K562 (cell line): ENCODE measurements around the gene BCR. TPM values are rescaled to one million over a fixed set of nuclear protein-coding genes. Genes with fewer than 3 reads are reported as not detected.

Source experiments
- ATAC-seq: fragments of 200-7000 bp; cut with Tn5 transposase; 3 replicates; pipeline ENCODE4 v1.9.1; 2020; ENCODE audit warnings: moderate library complexity
- BruUV-seq: library from RNA; stranded (reverse); fragments of 400-500 nt; replicated peaks from 2 replicates; lab custom pipeline; 2021; lab: Mats Ljungman, UMichigan
- CTCF ChIA-PET: fragments of 300-600 bp; formaldehyde crosslinking; extraction: SDS; loops from one replicate; lab custom pipeline; 2021; ENCODE audit warnings: low intra/inter-chr PET ratio; lab: Yijun Ruan, JAX
- POLR2A ChIA-PET: fragments of 300-600, 350-650 bp; sonication (Branson Sonifier 250); formaldehyde crosslinking; extraction: SDS; loops from one replicate; lab custom pipeline; 2021; ENCODE audit warnings: antibody characterized with exemption, inconsistent platforms; lab: Yijun Ruan, JAX
- DNase-seq, 4 experiments: peaks; one replicate each; pipeline versions ENCODE4 v3.0.0 to v3.0.0-alpha.2; 2011 to 2018; ENCODE audit warnings: low spot score in 3 of 4, mixed read lengths in 3 of 4; ENCODE audit errors: extremely low read depth in 1 of 4
- FAIRE-seq: peaks from 2 replicates; lab custom pipeline; 2011; peaks lifted over from hg19 to GRCh38; lab: Jason Lieb, UNC
- H2AFZ ChIP-seq: 2 replicates; pipeline ENCODE4 v1.6.0; 2011; ENCODE audit warnings: low read depth, low read length, control low read depth, inconsistent platforms
- H3K27ac ChIP-seq: fragments of 200-600 bp; 3 replicates; pipeline ENCODE4 v1.8.0; 2011; ENCODE audit warnings: low read depth, mild to moderate bottlenecking, control low read depth, inconsistent platforms, low read length, moderate library complexity, mixed read lengths; ENCODE audit errors: extremely low read depth
- H3K27me3 ChIP-seq, 2 experiments: fragments of 300-600 bp in 1 of 2; 2 replicates in 1 of 2; 3 replicates in 1 of 2; pipeline versions ENCODE4 v1.6.0 to v1.8.0; 2011; ENCODE audit warnings: inconsistent platforms in 2 of 2, low read length in 2 of 2, mild to moderate bottlenecking in 1 of 2, mixed read lengths in 1 of 2, moderate library complexity in 1 of 2; ENCODE audit not compliant: control insufficient read depth in 2 of 2, insufficient read depth in 2 of 2
- H3K36me3 ChIP-seq: fragments of 300-600 bp; 3 replicates; pipeline ENCODE4 v1.8.0; 2011; ENCODE audit warnings: mild to moderate bottlenecking, low read length, inconsistent platforms; ENCODE audit not compliant: control insufficient read depth, insufficient read depth
- H3K4me1 ChIP-seq, 2 experiments: fragments of 200-600 bp in 1 of 2; replicated peaks in 1 of 2; 2 replicates in 1 of 2; 3 replicates in 1 of 2; pipeline versions ENCODE4 v1.5.1 to v1.8.0; 2011; ENCODE audit warnings: inconsistent platforms in 2 of 2, low read length in 2 of 2, mild to moderate bottlenecking in 1 of 2, mixed read lengths in 1 of 2, moderate library complexity in 1 of 2; ENCODE audit not compliant: control insufficient read depth in 2 of 2, insufficient read depth in 2 of 2
- H3K4me2 ChIP-seq: 2 replicates; pipeline ENCODE4 v1.6.1; 2011; ENCODE audit warnings: low read length, control low read depth, inconsistent platforms, mixed read lengths; ENCODE audit not compliant: insufficient read depth
- H3K4me3 ChIP-seq: fragments of 200-600 bp; sonication (generic), shearing (Covaris generic); 2 replicates; pipeline ENCODE4 v1.5.1; 2016; ENCODE audit warnings: control low read depth, inconsistent platforms
- H3K79me2 ChIP-seq: fragments of 200-600 bp; 3 replicates; pipeline ENCODE4 v1.8.0; 2011; ENCODE audit warnings: low read length, inconsistent platforms; ENCODE audit not compliant: control insufficient read depth, insufficient read depth
- H3K9ac ChIP-seq, 2 experiments: 2 replicates each; pipeline versions ENCODE4 v1.6.0 to v1.6.1; 2011; ENCODE audit warnings: low read depth in 2 of 2, low read length in 2 of 2, control low read depth in 1 of 2, inconsistent platforms in 1 of 2, mild to moderate bottlenecking in 1 of 2, mixed read lengths in 1 of 2; ENCODE audit not compliant: insufficient read depth in 1 of 2
- H3K9me1 ChIP-seq: one replicate; pipeline ENCODE4 v1.6.0; 2011; ENCODE audit warnings: inconsistent platforms, mild to moderate bottlenecking, low read length, moderate library complexity; ENCODE audit not compliant: control insufficient read depth, insufficient read depth
- H3K9me3 ChIP-seq: replicated peaks from 2 replicates; pipeline ENCODE4 v1.5.1; 2011; ENCODE audit warnings: low read depth, low read length, inconsistent platforms; ENCODE audit not compliant: control insufficient read depth, insufficient read depth
- H4K20me1 ChIP-seq: replicated peaks from 2 replicates; pipeline ENCODE4 v1.6.1; 2011; ENCODE audit warnings: low read length, inconsistent platforms, mixed read lengths; ENCODE audit not compliant: control insufficient read depth, insufficient read depth
- ZNF41 ChIP-seq: fragments of 250-450 bp; sonication (Bioruptor Pico); conservative IDR thresholded peaks from 2 replicates; pipeline ENCODE4 v1.4.0; 2020; ENCODE audit warnings: mild to moderate bottlenecking
- WGBS: fragments of 100-300 bp; shearing (Covaris generic); methylation state at CpG from one replicate; pipeline ENCODE4 v1.1.6; 2016; ENCODE audit warnings: low coverage, mixed read lengths; ENCODE audit not compliant: insufficient coverage; ENCODE audit errors: missing lambda C conversion rate; 5-methylcytosine and 5-hydroxymethylcytosine counted together
- in situ Hi-C: fragments of 300-500 bp; cut with MboI; formaldehyde crosslinking; loops from 4 replicates; pipeline ENCODE4 v1.15.0; 2018; ENCODE audit warnings: inconsistent platforms, mixed read lengths
- intact Hi-C: fragments of 100-400 bp; cut with micrococcal nuclease; formaldehyde crosslinking; loops from 2 replicates; pipeline ENCODE4 v1.14.2; 2022
- polyA plus RNA-seq, 8 experiments: library from polyadenylated mRNA; depleted of rRNA in 4 of 8; stranded (reverse) in 5 of 8; unstranded in 3 of 8; fragments of >200 nt; fragmentation: Nextera tagmentation in 2 of 8; fragmentation: Illumina TruSeq in 1 of 8; extraction: Ambion mirVana in 2 of 8; extraction: Trizol in 1 of 8; gene quantifications; 2 replicates each; pipeline versions ENCODE4 v1.2.1 to v1.2.3, GENCODE V29; 2011 to 2014; ENCODE audit warnings: inconsistent platforms in 1 of 8, missing spikeins in 1 of 8
- total RNA-seq, 7 experiments: library from RNA; depleted of rRNA in 6 of 7; stranded (reverse); fragments of >200 nt in 6 of 7; fragmentation: Illumina TruSeq in 2 of 7; extraction: Trizol in 2 of 7; gene quantifications; 2 replicates each; pipeline versions ENCODE4 v1.2.1 to v1.2.3, GENCODE V29; 2011 to 2021; ENCODE audit warnings: low replicate concordance in 1 of 7
- TF ChIP-seq, protein P1 (sequence below): sonication (generic); formaldehyde crosslinking; IDR thresholded peaks from 2 replicates; pipeline ENCODE4 v1.8.1; 2023; ENCODE audit warnings: mild to moderate bottlenecking, missing genetic modification reagents, moderate library complexity

The BCR gene
- total and polyA plus RNA-seq, 9 of the 15 experiments (the other 6 are each of a cell fraction or from before 2014, with no cell fraction given): 0.41 to 150 (median 45.6) TPM

DNA sequence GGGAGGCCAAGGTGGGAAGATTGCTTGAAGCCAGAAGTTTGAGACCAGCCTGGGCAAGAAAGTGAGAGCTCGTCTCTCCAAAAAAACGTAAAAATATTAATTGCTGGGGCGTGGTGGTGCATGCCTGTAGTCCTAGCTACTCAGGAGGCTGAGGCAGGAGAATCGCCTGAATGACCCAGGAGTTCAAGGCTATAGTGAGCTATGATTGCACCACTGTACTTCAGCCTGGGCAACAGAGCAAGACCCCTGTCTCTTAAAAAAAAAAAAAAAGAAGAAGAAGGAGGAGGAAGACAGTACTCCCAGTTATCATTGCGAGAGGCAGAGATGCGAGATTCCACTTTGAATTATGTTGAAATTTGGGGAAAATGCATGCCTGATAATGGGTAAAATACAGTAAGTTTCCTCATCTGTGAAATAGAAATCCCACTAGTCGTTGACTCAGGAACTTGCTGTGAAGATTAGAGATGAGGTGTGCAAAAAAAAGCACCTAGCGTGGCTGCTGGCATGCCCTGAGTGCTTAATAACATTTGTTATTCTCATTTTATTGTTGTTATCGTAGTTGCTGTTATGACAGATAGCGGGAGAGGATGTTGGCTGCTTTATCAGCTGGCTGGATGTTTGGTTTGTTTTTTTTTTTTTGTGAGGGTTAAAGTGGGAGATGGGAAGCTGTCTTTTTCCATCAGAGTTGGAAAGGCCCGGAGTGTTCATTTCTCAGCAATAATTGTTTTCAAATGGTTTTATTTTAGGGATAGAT lies 33.4 kb downstream of the BCR start:
- Histone ChIP-seq H3K9me1 (peaks cover 40% of the 10 kb centered on the region), H3K79me2 (peaks cover 88% of the 10 kb centered on the region), H3K9ac (peak overlapping the region in 1 of 2 experiments; percentile 57; a peak in 2 of 4 replicates), H3K4me3 (no peak overlapping the region), H3K36me3 (peaks cover 13% of the 10 kb centered on the region; the same call in 2 of the 3 replicates), H4K20me1 (peaks cover 80% of the 10 kb centered on the region), H2AFZ (no peak overlapping the region), H3K27ac (no peak overlapping the region), H3K27me3 (no peaks in the 10 kb centered on the region), H3K4me2 (no peak overlapping the region; the same call in 1 of the 2 replicates), H3K4me1 (peaks cover 32 to 35% of the 10 kb centered on the region in 2 experiments), H3K9me3 (no peaks in the 10 kb centered on the region)
- ATAC-seq: no peak
- TF ChIP-seq, protein P1, sequence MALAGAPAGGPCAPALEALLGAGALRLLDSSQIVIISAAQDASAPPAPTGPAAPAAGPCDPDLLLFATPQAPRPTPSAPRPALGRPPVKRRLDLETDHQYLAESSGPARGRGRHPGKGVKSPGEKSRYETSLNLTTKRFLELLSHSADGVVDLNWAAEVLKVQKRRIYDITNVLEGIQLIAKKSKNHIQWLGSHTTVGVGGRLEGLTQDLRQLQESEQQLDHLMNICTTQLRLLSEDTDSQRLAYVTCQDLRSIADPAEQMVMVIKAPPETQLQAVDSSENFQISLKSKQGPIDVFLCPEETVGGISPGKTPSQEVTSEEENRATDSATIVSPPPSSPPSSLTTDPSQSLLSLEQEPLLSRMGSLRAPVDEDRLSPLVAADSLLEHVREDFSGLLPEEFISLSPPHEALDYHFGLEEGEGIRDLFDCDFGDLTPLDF (CRISPR knock-in tag): 0 out of 2 replicates have a peak, but pooled peaks have one; percentile 13
- no peak for TF ChIP-seq ZNF41
- FAIRE-seq: no peak
- BruUV-seq: no TSS peak
- ChIA-PET POLR2A (interaction anchor here (0.7 to 86.5 kb wide), 9 partner anchors 13 to 736 kb away, joined by 3 to 3476 read pairs (median 4); partner anchors contain the start of genes BCR and RAB36), CTCF (interaction anchor here (0.6 kb wide), 1 partner anchor 1103 kb away, joined by 3 read pairs; no protein-coding TSS in a partner anchor)
- 54% methylated on average over 11 of the region's 11 CpGs for WGBS
- DNase-seq: peak in 3 of 4 experiments; percentile 53 to 55 (median 54)
- intact Hi-C loops (no loop called here), in situ Hi-C loops (no loop called here)
